Endothelial cell (in vitro differentiated cells): ENCODE results near the gene ITPR2. TPM values are rescaled to one million over a fixed set of nuclear protein-coding genes. Genes with fewer than 3 reads are reported as not detected.

Experiments used
- DNase-seq: peaks from one replicate; pipeline ENCODE4 v3.0.0; 2021; ENCODE audit warnings: low spot score
- H3K27ac Mint-ChIP-seq: one replicate; pipeline ENCODE4 v1.8.0; 2021; ENCODE audit warnings: mixed read lengths, inconsistent platforms; ENCODE audit not compliant: unreplicated experiment
- H3K27me3 Mint-ChIP-seq: one replicate; pipeline ENCODE4 v1.8.0; 2021; ENCODE audit warnings: mild to moderate bottlenecking, moderate library complexity, mixed read lengths, inconsistent platforms; ENCODE audit not compliant: unreplicated experiment
- H3K36me3 Mint-ChIP-seq: one replicate; pipeline ENCODE4 v1.8.0; 2021; ENCODE audit warnings: mild to moderate bottlenecking, low read depth, mixed read lengths, inconsistent platforms; ENCODE audit not compliant: unreplicated experiment
- H3K4me1 Mint-ChIP-seq: one replicate; pipeline ENCODE4 v1.8.0; 2021; ENCODE audit warnings: mild to moderate bottlenecking, mixed read lengths, inconsistent platforms; ENCODE audit not compliant: unreplicated experiment
- H3K4me3 Mint-ChIP-seq: one replicate; pipeline ENCODE4 v1.8.0; 2021; ENCODE audit warnings: mild to moderate bottlenecking, mixed read lengths, inconsistent platforms; ENCODE audit not compliant: unreplicated experiment
- H3K9me3 Mint-ChIP-seq: one replicate; pipeline ENCODE4 v1.8.0; 2021; ENCODE audit warnings: mixed read lengths, inconsistent platforms; ENCODE audit not compliant: unreplicated experiment
- CTCF ChIP-seq: fragments of 200-600 bp; sonication (generic); IDR thresholded peaks from one replicate; pipeline ENCODE4 v1.5.0; 2021; ENCODE audit warnings: antibody characterized with exemption; ENCODE audit not compliant: unreplicated experiment
- total RNA-seq: library from RNA; stranded (reverse); fragmentation: NEBNext Ultra II Directional; extraction: Animal tissue kit (Norgen Biotek cat#: 25700); gene quantifications from one replicate; pipeline ENCODE4 v1.2.1, GENCODE V29; 2021; ENCODE audit not compliant: unreplicated experiment

Gene ITPR2
- total RNA-seq, 1 donor from 2014 or later: 33.8 TPM

DNA sequence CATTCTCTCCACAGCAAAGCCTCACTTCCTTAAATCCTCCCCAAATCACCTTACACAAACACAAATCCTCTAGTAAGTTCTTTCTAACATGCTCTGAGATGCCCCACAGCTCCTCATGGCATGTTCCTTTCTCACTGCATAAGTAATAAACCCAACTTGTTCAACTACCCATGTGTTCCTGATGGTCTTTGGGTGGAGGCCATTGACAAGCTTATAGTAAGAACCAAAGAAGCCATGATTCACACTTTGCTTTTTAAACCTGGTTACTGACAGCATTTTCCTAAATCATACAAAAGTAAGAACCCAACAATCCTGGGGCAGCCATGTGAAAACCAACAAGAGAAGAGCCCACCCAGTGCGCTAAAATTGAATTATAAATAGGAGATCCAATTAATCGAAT is 138.6 kb downstream of the ITPR2 start:
- no peak for TF ChIP-seq CTCF
- Mint-ChIP-seq H3K4me3 (no peak overlapping the region), H3K9me3 (no peaks in the 10 kb centered on the region), H3K36me3 (peaks cover 11% of the 10 kb centered on the region), H3K27me3 (no peaks in the 10 kb centered on the region), H3K27ac (no peak overlapping the region), H3K4me1 (peaks cover 28% of the 10 kb centered on the region)
- DNase-seq: no peak

GRCh38 chr12:26692407-26692806 is 140.6 kb downstream of the ITPR2 start:
- no peaks in the 10 kb centered on the region for H3K27me3 Mint-ChIP-seq
- H3K27ac Mint-ChIP-seq: no peak overlapping the region
- no peak for DNase-seq
- peaks cover 34% of the 10 kb centered on the region for H3K4me1 Mint-ChIP-seq
- H3K9me3 Mint-ChIP-seq: no peaks in the 10 kb centered on the region
- no peak overlapping the region for H3K4me3 Mint-ChIP-seq
- TF ChIP-seq CTCF: no peak
- peaks cover 4% of the 10 kb centered on the region for H3K36me3 Mint-ChIP-seq

- peak overlapping the region; percentile 28 for H3K27ac Mint-ChIP-seq
- H3K4me3 Mint-ChIP-seq: no peak overlapping the region
- DNase-seq: no peak
- peaks cover 26% of the 10 kb centered on the region for H3K4me1 Mint-ChIP-seq
- H3K9me3 Mint-ChIP-seq: no peaks in the 10 kb centered on the region
- no peak for TF ChIP-seq CTCF
- H3K27me3 Mint-ChIP-seq: no peaks in the 10 kb centered on the region
- H3K36me3 Mint-ChIP-seq: peaks cover 10% of the 10 kb centered on the region
Measured at GRCh38 chr12:26691234-26691970, 141.6 kb downstream of the ITPR2 start.

DNA sequence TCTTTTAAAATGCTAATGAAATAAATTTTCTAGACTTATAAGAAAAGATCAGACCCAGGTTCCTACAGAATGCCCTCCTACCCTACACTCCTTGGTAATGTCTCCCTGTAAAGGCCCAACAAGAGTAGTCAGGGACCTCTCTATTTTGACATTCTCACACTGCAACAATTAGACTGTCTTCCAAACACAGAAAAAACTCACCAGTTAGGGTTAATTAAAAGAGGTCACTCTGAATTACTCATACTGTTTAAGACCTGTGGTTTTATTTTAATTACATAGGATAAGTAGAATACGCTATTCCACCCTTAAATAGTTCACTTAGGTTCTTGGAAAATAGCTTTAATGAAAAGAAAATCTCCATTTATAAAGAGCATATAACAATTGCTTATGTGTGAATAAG is 142.4 kb downstream of the ITPR2 start:
- DNase-seq: no peak
- H3K4me1 Mint-ChIP-seq: peaks cover 26% of the 10 kb centered on the region
- no peak overlapping the region for H3K4me3 Mint-ChIP-seq
- no peak overlapping the region for H3K27ac Mint-ChIP-seq
- no peak for TF ChIP-seq CTCF
- H3K36me3 Mint-ChIP-seq: peaks cover 14% of the 10 kb centered on the region
- H3K9me3 Mint-ChIP-seq: no peaks in the 10 kb centered on the region
- H3K27me3 Mint-ChIP-seq: no peaks in the 10 kb centered on the region

- Mint-ChIP-seq H3K27me3 (no peaks in the 10 kb centered on the region), H3K36me3 (peaks cover 14% of the 10 kb centered on the region), H3K9me3 (no peaks in the 10 kb centered on the region), H3K4me1 (peaks cover 26% of the 10 kb centered on the region), H3K4me3 (no peak overlapping the region), H3K27ac (peak overlapping the region; percentile 0)
- TF ChIP-seq CTCF: no peak
- DNase-seq: no peak
Measured at GRCh38 chr12:26689281-26689841, 143.6 kb downstream of the ITPR2 start.
